Activated T-helper 1 cell treated with anti-CD3 and anti-CD28 coated beads, Interleukin-2, amount 50 U/mL, for 16 hours (primary cell): ENCODE measurements around the gene RBM39.
"Not testable (repeated sequence)": the region's sequence is repeated elsewhere in the genome, so short reads cannot be mapped to it uniquely, and the experiment has no call there.

ENCODE experiments used
- DNase-seq, 2 donors: peaks; one replicate each; pipeline ENCODE4 v3.0.0-alpha.2; 2020; ENCODE audit warnings: low read depth in 1 of 2, low spot score in 1 of 2

RBM39 gene

DNA sequence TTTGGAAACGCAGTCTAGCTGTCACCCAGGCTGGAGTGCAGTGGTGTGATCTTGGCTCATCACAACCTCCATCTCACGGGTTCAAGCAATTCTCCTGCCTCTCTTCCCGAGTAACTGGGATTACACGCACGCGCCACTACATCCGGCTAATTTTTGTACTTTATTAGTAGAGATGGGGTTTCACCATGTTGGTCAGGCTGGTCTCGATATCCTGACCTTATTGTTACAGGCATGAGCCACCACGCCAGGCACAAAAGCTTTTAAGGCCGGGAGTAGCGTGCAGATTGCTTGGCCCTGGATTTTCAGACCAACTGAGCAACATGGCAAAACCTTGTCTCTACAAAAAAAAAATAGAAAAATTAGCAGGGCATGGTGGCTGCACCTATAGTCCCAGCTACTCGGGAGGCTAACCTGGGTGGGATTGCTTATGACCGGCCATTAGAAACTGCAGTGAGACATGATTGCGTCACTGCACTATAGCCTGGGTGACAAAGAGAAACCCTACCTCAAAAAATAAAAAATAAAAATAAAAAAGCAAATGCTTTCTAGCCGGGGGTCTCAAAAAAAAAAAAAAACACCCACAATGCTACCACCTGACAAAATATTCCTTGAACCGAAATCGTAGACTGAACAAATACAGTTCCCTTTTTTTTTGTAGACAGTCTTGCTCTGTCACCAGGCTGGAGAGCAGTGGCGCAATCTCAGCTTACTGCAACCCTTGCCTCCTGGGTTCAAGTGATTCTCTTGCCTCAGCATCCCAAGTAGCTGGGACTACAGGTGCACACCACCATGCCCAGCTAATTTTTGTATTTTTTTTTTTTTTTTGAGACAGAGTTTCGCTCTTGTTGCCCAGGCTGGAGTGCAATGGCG is 15.0 kb downstream of the RBM39 start:
- DNase-seq, result no peak

DNA sequence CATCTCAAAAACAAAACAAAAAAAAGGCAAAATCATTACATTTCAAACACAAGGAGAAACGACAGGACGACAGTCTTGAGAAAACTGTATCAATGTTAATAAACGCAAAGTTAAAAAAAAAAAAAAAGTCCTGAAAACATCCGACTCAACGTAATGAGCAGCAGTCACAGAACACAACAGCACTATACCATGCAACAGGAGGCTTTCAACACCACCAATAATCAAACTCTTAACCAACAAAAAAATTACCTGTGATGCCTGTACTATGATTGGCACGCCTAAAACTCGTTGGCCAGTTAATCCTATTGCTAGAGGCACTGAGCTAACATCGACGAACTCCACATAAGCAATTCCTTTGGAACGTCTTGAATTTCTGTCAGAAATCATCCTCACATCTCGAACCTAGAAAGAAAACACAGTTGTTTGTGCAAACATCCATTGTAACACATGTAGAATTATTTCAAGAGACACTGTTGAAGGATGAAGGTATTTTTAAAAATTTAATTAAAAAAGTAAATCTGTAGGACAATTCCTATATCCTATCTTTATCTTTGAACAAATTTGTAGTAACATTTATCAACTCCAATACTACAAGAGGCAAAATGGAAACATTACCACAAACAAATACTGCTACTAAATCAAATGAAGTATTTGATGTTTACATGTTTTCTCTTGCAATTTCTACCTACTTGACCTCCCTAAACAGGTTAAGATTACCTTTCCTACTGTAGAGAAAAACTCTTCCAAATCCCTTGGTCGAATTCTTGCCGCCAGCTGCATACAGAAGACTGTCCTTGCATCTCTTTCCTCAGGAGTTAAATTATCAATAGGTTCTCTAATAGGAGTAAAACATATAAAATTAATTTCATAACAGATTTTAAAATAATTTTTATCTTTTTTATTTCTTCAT is 17.5 kb downstream of the RBM39 start:
- DNase-seq, result no peak

DNA sequence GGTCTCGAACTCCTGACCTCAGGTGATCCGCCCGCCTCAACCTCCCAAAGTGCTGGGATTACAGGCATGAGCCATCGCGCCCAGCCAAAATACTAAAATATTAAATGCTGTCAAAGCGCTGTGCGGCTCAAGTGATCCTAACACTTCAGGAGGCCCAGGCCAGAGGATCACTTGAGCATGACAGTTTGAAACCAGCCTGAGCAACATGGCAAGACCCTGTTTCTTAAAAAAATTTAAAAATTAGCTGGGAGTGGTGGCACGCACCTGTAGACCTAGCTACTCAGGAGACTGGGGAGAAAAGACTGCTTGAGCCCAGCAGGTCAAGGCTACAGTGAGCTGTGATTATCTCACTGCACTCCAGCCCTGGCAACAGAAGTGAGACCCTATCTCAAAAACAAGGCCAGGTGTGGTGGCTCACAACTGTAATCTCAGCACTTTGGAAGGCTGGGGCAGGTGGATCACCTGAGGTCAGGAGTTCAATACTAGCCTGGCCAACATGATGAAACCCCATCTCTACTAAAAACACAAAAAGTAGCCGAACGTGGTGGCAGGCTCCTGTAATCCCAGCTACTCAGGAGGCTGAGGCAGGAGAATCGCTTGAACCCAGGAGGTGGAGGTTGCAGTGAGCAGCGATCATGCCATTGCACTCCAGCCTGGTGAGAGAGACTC is 18.3 kb downstream of the RBM39 start:
- DNase-seq, result not testable (repeated sequence)

DNA sequence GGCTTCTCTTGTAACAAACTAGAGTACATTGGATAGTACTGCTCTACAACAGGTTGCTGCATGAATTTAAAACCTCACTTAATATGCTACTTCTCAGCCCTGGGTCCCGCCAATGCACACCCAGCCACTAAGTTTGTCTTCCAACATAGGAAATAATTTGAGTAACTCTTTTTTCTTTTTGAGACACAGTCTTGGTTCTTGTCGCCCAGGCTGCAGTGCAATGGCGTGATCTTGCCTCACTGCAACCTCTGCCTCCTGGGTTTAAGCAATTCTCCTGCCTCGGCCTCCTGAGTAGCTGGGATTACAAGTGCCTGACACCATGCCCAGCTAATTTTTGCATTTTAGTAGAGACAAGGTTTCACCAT is 18.8 kb downstream of the RBM39 start:
- DNase-seq, result not testable (repeated sequence)

DNA sequence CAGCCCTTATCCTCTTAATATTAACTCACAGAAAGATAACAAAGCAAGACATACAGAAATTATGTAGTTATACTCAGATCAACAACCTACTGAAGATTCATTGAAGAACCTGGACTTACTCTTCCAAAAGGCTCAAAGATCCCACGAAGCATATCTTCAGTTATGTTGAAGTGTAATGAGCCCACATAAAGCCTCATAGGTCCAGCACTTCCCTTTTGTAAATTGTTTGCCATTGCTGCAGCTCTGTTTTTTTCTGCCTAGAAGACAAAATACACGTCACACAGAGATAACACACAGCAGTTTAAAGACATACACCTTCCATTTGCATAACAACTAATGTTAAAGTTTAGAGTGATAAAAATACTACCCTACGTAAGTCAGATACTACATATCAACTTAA is 20.4 kb downstream of the RBM39 start:
- DNase-seq, result no peak

DNA sequence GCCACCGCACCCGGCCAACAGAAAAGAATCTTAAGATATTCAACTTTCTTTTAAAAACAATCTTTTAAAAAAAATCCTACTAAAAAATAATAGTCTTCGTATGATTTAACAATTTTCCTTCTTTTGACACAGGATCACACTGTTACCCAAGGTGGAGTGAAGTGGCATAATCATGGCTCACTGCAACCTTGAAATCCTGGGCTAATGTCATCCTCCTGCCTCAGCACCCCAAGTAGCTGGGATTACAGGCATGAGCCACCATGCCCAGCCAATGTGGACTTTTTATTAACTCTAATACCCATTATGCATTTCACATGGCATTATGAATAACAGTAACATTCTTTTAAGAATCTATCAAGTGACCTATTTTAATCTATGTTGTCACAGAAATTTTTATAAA is 20.8 kb downstream of the RBM39 start:
- DNase-seq, result no peak

DNA sequence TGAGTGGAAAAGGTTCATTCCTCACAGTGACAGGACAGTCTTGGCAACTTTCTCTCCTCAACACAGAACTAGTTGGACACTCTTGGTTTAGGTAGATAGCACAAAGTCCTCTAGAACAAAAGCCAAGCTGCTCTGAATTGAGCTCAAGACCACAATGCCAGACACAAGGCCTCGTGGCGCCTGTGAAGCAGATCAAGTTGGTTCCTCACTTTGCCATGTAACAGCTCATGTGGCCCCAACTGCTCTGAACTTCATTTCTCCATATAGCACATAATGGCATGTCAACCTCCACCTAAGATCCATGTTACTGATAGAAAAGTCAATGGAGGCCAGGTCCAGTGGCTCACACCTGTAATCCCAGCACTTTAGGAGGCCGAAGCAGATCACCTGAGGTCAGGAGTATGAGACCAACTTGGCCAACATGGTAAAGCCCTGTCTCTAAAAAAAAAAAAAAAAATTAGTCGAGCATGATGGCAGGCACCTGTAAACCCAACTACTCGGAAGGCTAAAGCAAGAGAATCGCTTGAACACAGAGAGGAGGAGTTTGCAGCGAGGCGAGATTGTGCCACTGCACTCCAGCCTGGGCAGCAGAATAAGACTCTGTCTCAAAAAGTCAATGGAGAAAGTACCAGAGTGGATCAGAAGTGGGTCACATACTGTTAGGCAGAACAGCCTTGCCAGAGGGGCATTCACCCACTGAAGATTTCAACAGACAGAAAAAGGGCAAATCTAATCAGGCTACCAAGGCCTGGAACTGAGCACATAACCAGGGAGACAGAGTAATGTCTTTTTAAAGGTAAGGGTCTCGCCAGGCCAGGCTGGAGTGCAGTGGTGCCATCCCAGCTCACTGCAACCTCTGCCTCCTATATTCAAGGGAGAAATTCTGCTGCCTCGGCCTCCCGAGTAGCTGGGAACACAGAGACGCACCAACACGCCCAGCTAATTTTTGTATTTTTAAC is 21.6 kb downstream of the RBM39 start:
- no peak for DNase-seq

DNA sequence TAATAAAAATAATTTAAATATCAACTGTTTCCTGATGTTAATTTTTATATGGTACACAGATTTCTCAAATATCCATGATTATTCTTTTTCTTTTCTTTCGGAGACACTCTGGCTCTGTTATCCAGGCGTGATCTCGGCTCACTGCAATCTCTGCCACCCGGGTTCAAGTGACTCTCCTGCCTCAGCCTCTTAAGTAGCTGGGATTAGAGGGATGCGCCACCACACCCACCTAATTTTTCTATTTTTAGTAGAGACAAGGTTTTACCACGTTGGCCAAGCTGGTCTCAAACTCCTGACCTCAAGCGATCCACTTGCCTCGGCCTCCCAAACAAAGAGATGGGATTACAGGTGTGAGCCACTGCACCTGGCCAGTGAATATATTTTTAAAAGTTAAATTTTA is 22.3 kb downstream of the RBM39 start:
- DNase-seq, result no peak

DNA sequence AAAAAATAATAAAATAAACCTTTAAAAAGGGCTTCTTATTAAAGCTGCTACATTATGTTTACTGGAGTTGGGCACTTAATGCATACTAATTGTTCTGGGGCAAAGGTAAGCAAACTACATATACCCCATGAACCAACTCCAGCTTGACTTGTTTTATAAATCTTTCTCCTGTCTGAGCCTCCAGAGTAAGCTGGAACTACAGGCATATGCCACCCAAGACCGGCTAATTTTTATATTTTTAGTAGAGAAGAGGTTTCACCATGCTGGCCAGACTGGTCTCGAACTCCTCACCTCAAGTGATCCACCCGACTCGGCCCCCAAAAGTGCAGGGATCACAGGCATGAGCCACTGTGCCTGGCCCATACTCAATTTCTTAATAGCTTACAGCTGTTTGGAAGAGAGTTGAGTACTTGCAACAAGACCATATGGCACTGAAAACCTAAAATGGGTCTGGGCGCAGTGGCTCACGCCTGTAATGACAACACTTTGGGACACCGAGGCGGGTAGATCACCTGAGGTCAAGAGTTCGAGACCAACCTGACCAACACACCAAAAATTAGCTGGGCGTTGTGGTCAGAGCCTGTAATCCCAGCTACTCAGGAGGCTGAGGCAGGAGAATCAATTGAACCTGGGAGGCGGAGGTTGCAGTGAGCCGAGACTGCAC is 23.0 kb downstream of the RBM39 start:
- DNase-seq, result no peak

DNA sequence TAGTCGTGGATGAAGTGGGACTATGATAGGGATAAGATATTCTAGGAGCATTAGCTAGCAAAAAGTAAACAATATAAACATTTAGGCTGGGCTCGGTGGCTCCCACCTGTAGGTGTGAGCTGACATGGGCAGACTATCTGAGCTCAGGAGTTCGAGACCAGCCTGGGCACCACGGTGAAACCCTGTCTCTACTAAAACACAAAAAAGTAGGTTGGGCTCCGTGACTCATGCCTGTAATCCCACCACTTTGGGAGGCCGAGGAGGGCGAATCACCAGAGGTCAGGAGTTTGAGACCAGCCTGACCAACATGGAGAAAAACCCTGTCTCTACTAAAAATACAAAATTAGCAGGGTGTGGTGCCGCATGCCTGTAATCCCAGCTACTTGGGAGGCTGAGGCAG is 23.7 kb downstream of the RBM39 start:
- DNase-seq, result not testable (repeated sequence)

DNA sequence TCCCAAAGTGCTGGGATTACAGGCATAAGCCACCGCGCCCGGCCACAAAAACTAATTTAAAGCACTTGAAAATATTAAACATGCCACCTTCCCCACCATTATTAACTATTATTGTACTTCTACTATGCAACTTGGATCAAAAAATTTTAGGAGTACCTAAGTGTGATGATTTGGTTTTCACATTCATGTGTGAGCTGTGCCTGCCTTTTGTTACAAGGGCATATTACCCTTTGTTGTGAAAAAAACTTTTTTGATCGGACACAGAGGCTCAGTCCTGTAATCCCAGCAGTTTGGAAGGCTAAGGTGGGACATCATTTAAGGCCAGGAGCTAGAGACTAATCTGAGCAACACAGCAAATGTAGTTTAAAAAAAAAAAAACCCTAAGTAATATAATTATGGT is 25.7 kb downstream of the RBM39 start:
- no peak for DNase-seq

DNA sequence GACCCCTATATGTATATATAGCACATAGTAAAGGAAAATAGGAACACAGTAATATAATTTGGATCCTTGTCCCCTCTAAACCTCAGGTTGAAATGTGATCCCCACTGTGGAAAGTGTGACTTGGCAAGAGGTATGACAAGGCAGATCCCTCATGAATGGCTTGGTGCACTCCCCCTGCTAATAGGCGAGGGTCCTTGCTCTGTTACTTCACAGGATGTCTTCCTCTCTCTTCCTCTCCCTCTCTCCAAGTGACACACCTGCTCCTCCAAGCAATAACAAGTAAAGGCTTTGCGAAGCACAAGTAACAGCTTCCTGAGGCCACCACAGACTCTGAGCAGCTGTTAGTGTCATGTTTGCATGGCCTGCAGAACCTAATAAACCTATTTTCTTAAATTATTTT is 26.4 kb downstream of the RBM39 start:
- no peak for DNase-seq

DNA sequence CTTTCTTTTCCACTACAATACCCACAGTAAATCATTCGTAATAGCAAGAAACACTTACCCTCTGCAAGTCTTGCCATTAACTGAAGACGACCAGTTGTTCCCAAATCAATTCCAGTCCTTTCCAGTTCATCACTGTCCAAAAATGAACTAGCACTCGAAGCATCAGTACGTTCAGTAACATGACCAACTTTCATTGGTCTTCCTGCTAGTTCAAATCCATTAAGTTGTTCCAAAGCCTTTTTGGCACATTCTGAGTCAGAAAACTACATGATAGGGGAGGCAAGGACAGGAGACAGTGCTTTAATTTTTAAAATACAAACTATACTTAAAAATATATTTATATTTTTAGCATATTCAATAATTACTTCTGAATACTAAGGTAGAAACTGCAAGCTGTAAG is 27.9 kb downstream of the RBM39 start:
- DNase-seq, result no peak

DNA sequence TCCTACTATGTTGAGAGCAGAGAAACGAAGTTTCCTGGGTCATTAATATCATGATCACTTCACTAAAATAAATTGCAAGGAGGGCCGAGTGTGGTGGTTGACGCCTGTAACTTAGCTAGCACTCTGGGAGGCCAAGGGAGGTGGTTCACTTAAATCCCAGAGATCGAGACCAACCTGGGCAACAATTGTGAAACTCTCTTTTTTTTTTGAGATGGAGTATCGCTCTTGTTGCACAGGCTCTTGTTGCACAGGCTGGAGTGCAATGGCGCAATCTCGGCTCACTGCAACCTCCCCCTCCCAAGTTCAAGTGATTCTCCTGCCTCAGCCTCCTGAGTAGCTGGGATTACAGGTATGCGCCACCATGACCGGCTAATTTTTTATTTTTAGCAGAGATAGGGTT is 28.9 kb downstream of the RBM39 start:
- DNase-seq, result not testable (repeated sequence)

DNA sequence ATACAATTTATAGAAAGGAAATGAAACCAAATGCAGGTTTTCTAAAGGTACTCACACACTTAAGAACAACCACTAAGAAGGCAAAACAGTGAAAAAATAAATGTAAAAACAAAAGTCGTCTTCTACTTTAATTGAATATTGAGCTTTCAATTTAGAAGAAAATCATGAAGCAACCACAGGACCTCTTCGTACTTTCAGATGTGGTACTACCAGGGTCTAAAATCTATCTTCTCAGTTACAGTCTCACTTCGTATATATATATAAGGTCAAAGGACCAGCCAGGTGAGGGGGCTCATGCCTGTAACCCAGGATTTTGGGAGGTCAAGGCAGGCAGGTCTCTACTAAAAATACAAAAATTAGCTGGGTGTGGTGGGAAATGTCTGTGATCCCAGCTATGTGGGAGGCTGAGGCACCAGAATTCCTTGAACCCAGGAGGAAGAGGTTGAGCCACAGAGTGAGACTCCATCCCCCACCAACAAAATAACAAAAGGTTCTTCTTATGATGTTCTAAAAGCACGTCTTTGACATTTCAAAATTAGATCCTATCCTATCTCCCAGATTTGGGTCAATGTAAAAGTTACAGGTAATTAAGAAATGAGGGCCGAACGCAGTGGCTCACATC is 30.4 kb downstream of the RBM39 start:
- DNase-seq, result no peak

DNA sequence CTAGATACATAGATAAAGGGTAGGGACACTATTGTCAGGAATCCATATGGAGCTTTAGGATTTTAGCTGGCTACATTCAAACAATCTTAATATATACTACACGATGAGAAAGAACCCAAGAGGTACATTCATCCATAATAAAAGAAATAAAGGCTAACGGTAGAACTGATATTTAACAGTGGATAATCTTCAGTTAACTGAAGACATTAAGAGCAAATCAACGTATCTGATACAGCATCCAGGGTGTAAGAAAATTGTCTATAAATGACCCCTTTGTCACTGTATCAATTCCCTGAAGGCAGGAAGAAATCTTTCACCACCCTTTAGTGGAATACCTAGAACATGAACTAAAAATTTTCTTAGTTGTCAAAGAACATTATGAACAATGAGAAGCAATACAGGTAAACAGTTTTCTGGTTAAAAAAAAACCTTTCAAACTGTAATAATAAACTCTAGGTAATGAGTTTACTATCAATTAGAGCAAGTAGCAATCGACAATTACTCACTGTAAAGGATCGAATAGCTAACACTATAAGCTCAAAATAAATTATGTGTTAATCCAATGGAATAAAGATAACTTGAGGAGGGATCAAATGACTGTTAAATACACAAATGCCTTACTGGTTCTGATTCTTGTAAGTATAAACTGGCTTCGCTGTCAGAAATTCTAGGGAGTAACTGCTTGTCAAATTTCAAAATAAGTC is 31.0 kb downstream of the RBM39 start:
- DNase-seq, result no peak

DNA sequence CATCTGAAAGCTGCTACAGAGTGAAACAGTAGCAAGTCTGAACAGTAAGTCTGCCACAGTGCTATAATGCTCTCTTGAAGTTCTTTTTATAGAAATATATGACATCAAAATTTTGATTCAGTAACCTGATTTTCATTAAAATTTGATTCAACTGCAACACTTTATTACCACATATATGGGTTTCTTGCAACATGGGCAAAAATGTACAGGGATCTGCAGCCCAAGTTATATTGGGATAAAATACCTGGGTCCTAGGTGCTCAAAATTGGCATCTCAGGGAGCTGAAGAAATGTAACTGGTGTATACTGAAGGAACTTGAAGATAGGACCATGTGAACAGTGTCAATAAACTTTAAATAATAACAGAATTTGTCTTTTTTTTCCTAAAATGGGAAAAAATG is 32.0 kb downstream of the RBM39 start:
- no peak for DNase-seq

DNA sequence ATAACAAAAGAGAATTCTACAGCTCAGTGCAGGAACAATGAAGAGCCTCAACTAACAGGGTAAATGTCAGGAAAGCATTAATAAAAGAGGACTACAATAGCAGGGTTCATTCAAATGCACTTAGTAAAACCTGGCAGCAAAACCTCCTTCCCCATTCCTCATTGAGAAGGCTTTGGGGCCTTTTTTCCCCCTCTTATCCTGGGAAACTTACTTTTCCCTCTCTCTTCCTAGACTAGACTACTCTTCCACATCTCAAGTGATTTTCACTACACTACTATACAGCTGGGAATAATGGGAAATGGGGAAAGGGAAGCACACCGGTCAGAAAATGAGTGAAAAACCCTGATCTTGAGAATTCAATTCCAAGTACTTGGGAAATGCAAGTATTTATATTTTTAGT is 32.8 kb downstream of the RBM39 start:
- no peak for DNase-seq

DNA sequence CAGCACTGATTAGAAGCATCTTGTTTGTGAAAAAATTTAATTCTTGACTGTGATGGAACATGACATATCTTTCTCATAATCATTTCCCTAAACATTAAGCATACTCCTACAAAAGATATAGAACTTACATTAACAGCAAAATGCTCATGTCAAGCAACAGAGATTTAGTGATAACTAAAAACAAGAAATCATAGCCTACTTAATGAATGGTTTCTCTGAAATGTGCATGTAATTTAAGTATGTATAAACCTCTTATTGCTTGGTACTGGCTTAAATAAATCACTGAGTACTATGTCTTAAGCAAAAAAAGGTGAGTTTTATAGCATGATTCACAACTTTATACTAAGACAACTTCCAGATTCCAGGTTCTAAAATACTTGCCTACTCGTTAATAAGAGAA is 33.6 kb downstream of the RBM39 start:
- no peak for DNase-seq
